ENCODE results near the gene DENR. TPM values are rescaled to one million over a fixed set of nuclear protein-coding genes. Genes with fewer than 3 reads are reported as not detected.

The DENR gene
- total RNA-seq, 1 experiment from 2014 or later, result 66.6 TPM

- intact Hi-C loops (cut with micrococcal nuclease; ENCODE audit: unreplicated experiment), result no loop called here
- DNase-seq, result no peak
- H3K27ac ChIP-seq, result no peak overlapping the region
- H3K9me3 ChIP-seq (ENCODE audit: insufficient read depth, low read depth), result no peaks in the 10 kb centered on the region
- ChIA-PET CTCF (no interaction called here), POLR2A (ENCODE audit: unreplicated experiment) (no interaction called here)
- no peak overlapping the region for H3K4me3 ChIP-seq
- no peaks in the 10 kb centered on the region for H4K20me1 ChIP-seq (ENCODE audit: insufficient read depth)
- no peaks in the 10 kb centered on the region for H3K27me3 ChIP-seq (ENCODE audit: insufficient read depth, low read depth)
- no peak overlapping the region for H3K4me2 ChIP-seq
- BruUV-seq (replicated peaks), result no TSS peak
- no peaks in the 10 kb centered on the region; the same call in 1 of the 2 replicates for H3F3A ChIP-seq (ENCODE audit: insufficient read depth, low read depth)
- H3K79me2 ChIP-seq (ENCODE audit: low read depth), result no peaks in the 10 kb centered on the region
- H3K9me2 ChIP-seq (ENCODE audit: insufficient read depth), result no peaks in the 10 kb centered on the region
- TF ChIP-seq EZH2 (IDR thresholded peaks at IDR 0.05; ENCODE audit: low read depth) (no peak), CTCF (conservative IDR thresholded peaks at IDR 0.05) (no peak)
- H3K4me1 ChIP-seq (replicated peaks; ENCODE audit: insufficient read depth), result no peaks in the 10 kb centered on the region
- no peak overlapping the region for H2AFZ ChIP-seq
- H3K36me3 ChIP-seq (ENCODE audit: low read depth), result no peaks in the 10 kb centered on the region
Measured at GRCh38 chr12:122785503-122785902, 32.9 kb downstream of the DENR start.

- no peaks in the 10 kb centered on the region for H4K20me1 ChIP-seq (ENCODE audit: insufficient read depth)
Measured at GRCh38 chr12:122788387-122788786, 35.8 kb downstream of the DENR start.

GRCh38 chr12:122789637-122790036 lies 37.0 kb downstream of the DENR start:
- Histone ChIP-seq H3K27me3 (ENCODE audit: insufficient read depth, low read depth) (no peaks in the 10 kb centered on the region), H3K36me3 (ENCODE audit: low read depth) (no peaks in the 10 kb centered on the region), H3K4me2 (no peak overlapping the region), H3K9me3 (ENCODE audit: insufficient read depth, low read depth) (no peaks in the 10 kb centered on the region), H3K4me3 (no peak overlapping the region), H3K79me2 (ENCODE audit: low read depth) (no peaks in the 10 kb centered on the region), H2AFZ (no peak overlapping the region), H3K27ac (no peak overlapping the region), H4K20me1 (ENCODE audit: insufficient read depth) (no peaks in the 10 kb centered on the region), H3K4me1 (replicated peaks; ENCODE audit: insufficient read depth) (no peaks in the 10 kb centered on the region), H3K9me2 (ENCODE audit: insufficient read depth) (no peaks in the 10 kb centered on the region), H3F3A (ENCODE audit: insufficient read depth, low read depth) (0 out of 2 replicates have a peak, but pooled peaks cover 5% of the 10 kb centered on the region)
- DNase-seq, result no peak
- TF ChIP-seq EZH2 (IDR thresholded peaks at IDR 0.05; ENCODE audit: low read depth) (no peak), CTCF (conservative IDR thresholded peaks at IDR 0.05) (no peak)
- ChIA-PET CTCF (interaction anchor here (0.7 kb wide), 2 partner anchors 29 to 74 kb away, joined by 4 read pairs; no protein-coding TSS in a partner anchor), POLR2A (ENCODE audit: unreplicated experiment) (interaction anchor here (0.6 kb wide), 1 partner anchor 99 kb away, joined by 4 read pairs; no protein-coding TSS in a partner anchor)
- BruUV-seq (replicated peaks), result no TSS peak
- intact Hi-C loops (cut with micrococcal nuclease; ENCODE audit: unreplicated experiment), result loop anchor here (5.0 kb wide), 2 partner anchors 53 to 73 kb away; no protein-coding TSS in a partner anchor

More at GRCh38 chr12:122788387-122788786, 35.8 kb downstream of the DENR start:
- POLR2A ChIA-PET (ENCODE audit: unreplicated experiment), result interaction anchor here (0.6 kb wide), 1 partner anchor 8 kb away, joined by 3 read pairs; no protein-coding TSS in a partner anchor
- Histone ChIP-seq H3K4me1 (replicated peaks; ENCODE audit: insufficient read depth) (no peaks in the 10 kb centered on the region), H3K4me3 (no peak overlapping the region), H3K27me3 (ENCODE audit: insufficient read depth, low read depth) (no peaks in the 10 kb centered on the region), H3K9me3 (ENCODE audit: insufficient read depth, low read depth) (no peaks in the 10 kb centered on the region), H3F3A (ENCODE audit: insufficient read depth, low read depth) (peaks cover 5% of the 10 kb centered on the region; the same call in 1 of the 2 replicates), H3K4me2 (no peak overlapping the region), H3K27ac (no peak overlapping the region), H2AFZ (no peak overlapping the region; the same call in 1 of the 2 replicates), H3K9me2 (ENCODE audit: insufficient read depth) (no peaks in the 10 kb centered on the region), H3K79me2 (ENCODE audit: low read depth) (no peaks in the 10 kb centered on the region), H3K36me3 (ENCODE audit: low read depth) (no peaks in the 10 kb centered on the region)
- CTCF ChIA-PET, result no interaction called here
- no peak for TF ChIP-seq EZH2 (IDR thresholded peaks at IDR 0.05; ENCODE audit: low read depth)
- TF ChIP-seq CTCF (conservative IDR thresholded peaks at IDR 0.05), result no peak
- intact Hi-C loops (cut with micrococcal nuclease; ENCODE audit: unreplicated experiment), result no loop called here
- no peak for DNase-seq
- BruUV-seq (replicated peaks), result no TSS peak

Measured in PC-9 (cell line).